ENCODE results near the gene FGA. TPM values are rescaled to one million over a fixed set of nuclear protein-coding genes. Genes with fewer than 3 reads are reported as not detected.

Gene FGA
- total and polyA plus RNA-seq, 2 of the 8 experiments (the other 6 are each of a cell fraction or from before 2014, with no cell fraction given) = not detected

GRCh38 chr4:154565704-154566103 is 24.8 kb downstream of the FGA start (continued):
- TF ChIP-seq, protein P1, sequence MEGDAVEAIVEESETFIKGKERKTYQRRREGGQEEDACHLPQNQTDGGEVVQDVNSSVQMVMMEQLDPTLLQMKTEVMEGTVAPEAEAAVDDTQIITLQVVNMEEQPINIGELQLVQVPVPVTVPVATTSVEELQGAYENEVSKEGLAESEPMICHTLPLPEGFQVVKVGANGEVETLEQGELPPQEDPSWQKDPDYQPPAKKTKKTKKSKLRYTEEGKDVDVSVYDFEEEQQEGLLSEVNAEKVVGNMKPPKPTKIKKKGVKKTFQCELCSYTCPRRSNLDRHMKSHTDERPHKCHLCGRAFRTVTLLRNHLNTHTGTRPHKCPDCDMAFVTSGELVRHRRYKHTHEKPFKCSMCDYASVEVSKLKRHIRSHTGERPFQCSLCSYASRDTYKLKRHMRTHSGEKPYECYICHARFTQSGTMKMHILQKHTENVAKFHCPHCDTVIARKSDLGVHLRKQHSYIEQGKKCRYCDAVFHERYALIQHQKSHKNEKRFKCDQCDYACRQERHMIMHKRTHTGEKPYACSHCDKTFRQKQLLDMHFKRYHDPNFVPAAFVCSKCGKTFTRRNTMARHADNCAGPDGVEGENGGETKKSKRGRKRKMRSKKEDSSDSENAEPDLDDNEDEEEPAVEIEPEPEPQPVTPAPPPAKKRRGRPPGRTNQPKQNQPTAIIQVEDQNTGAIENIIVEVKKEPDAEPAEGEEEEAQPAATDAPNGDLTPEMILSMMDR (IDR thresholded peaks at IDR 0.05; ENCODE audit: control extremely low read depth in 1 of 3, insufficient read depth in 1 of 3, low read depth in 1 of 3, low read length in 3 of 3) = no peak
- TF ChIP-seq CHD1 (IDR thresholded peaks at IDR 0.05; ENCODE audit: low read depth, low read length) (no peak), SIRT6 (IDR thresholded peaks at IDR 0.05; ENCODE audit: low read length) (no peak), E2F6 (IDR thresholded peaks at IDR 0.05) (no peak), SP2 (IDR thresholded peaks at IDR 0.05; ENCODE audit: low read length) (no peak), YY1 (IDR thresholded peaks at IDR 0.05; ENCODE audit: low read depth, low read length) (no peak)

All from H1 (cell line).